HG02973 (cell line): Measurements from ENCODE around the gene CAVIN2.

Experiments used
- ATAC-seq: cut with Tn5 transposase; IDR thresholded peaks from one replicate; pipeline ENCODE4 v1.9.1; 2021; ENCODE audit warnings: moderate library complexity; ENCODE audit not compliant: unreplicated experiment

Gene CAVIN2

DNA sequence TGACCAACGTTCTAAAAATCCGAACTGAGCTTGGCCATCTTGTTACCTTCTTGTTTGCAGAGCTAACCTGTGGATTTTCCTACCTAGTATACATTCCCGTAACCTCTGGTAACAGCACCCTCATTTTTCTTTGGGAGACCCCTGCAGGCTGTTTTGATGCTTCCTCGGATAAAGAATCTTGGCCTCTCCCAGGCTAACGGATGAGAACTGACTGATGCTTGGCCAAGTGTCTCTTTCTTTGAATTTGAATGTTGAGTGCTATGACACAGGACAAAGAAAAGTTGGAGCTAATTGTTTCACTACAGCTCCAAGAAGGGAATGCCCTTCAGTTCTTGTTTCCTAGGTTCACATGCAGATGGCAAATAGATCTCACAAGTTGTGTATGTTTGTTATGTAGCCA, 19.3 kb upstream of the CAVIN2 start:
- no peak for ATAC-seq

DNA sequence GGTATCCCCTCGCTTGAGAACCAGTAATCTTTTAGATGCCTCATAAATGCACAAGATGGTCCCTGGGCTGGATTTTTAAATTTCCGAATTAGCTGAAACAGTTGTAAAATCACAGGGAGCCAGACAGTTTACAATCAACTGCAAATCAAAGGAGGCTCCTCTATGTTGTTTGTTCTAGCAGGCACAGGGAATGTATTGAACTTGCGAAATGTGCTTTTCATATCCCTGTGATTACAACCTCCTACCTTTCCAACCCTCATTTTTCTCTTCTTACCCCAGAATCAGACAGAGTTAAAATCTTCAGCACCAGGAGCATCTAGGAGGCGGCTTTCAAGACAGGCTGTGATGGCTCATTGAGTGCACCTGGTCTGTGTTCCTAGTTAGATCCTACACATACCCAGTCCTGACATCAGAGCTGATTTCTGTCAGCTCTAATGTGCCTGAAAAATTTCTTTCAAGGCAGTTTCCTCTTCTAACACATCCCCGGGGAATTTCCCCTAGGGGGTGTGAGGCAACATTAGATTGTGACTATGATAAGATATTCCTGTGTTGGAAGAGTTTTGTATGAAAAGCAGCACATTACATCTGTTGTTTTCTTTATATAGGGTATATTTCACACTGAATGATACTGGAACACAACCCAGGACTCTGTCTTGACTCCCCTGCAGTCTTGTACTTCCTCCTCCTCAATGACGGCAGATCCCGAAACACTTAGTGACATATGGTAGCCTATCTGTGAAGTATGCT, 17.9 kb upstream of the CAVIN2 start:
- ATAC-seq = no peak

DNA sequence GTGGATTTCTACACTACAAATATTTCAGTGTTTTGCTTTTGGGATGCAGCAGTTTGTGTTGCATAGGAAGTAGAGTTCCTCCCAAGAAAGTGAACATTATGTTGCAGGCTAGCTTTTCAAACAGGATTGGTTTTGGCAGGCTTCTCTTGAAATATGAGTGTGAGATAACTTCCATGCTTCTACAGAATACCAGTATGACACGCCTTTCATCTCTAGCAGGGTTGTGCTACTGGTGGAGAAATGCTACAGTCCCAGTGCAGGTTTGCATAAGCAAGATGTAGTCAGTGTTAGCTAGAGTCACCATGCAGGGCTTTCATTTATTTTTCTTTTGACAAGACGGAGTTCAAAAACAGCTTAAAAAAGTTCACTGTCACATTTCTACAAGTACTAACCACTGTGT, 17.1 kb upstream of the CAVIN2 start:
- no peak for ATAC-seq

DNA sequence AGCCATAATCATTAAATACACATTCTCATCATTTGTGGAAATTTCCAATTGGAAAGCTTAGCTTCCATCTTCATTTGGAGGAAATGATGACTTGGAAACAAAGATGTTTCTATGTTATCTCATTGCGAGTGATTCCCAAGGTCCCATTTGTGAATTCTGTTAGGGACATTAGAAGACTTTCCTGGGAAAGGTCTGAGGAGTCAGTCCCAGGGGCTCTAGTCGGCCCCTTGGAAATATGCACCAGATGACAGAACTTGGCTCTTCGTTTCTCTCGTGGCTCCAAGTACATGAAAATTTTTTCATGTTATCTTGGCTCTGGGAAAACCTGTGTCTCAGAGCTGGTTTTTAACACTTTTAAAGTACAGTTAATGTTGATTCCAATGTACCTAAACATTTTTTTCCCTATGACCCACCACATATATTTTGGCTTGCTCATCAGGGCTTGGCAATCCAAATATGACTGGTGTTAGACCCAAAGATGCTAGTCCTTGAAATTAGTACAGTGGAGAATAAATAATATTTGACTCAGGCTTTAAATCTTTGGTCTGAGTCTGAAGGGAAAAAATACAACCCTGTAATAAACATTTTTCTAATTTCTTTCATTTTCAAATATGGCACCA, 15.4 kb upstream of the CAVIN2 start:
- ATAC-seq = no peak

DNA sequence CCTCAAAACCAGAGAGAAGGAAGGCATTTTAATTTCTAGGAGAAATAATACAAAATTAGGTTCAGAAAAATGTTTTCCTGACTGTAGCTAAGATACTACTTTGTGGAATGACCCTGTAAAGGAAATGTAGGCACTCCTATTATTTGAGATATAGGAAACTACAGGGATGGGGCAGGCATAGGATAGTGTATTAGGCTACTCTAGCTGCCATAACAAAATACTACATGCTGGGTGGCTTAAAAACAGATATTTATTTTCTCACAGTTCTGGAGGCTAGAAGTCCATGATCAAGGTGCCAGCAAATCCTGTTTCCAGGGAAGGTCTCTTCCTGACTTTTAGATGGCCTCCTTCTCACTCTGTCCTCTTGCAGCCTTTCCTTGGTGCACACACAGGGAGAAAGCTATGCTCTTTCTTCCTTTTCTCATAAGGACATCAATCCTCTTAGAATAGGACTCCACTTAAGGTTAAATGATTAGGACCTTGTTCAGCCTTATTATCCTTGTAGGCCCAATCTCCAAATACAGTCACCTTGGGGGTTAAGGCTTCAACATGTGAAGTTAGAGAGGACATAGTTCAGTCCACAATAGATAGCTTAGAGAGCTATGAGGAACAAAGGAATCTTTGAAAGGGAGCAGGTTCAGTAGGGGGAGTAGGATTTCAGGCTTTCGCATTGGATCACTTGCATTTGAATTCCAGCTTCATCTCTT, 14.0 kb upstream of the CAVIN2 start:
- no peak for ATAC-seq

DNA sequence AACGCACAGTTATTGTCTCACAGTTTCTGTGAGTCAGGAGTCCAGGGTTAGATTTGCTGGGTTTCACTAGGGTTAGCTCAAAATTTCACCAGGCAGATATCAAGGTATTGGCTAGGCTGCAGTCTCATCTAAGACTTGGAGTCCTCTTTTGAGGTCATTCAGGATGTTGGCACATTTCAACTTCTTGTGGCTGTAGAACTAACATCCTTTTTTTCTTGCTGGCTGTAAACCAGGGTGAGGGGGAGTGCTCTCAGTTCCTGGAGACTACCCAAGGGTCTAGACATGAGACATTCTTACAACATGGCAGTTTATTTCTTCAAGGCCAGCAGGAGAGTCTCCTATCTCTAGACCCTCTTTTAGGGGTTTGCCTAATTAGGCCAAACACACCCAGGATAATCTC, 12.8 kb upstream of the CAVIN2 start:
- no peak for ATAC-seq

DNA sequence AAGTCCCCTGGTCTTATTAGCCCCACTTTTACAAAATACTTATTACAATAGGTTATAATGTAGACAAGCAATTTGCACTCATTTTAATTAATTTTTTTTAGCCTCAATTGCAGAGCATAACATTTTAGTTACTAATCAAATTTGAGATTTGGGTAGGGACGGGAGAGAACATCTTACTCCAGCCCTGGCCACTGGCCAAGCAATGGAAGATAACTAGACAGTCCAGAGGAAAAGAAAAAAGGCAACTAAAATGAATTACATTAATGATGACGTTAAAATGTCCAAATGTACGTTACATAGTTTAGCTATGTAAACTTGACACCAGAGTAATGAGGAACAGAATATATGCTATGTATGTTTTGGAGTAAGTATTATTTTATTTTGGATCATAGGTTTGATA, 11.0 kb upstream of the CAVIN2 start:
- ATAC-seq = no peak

DNA sequence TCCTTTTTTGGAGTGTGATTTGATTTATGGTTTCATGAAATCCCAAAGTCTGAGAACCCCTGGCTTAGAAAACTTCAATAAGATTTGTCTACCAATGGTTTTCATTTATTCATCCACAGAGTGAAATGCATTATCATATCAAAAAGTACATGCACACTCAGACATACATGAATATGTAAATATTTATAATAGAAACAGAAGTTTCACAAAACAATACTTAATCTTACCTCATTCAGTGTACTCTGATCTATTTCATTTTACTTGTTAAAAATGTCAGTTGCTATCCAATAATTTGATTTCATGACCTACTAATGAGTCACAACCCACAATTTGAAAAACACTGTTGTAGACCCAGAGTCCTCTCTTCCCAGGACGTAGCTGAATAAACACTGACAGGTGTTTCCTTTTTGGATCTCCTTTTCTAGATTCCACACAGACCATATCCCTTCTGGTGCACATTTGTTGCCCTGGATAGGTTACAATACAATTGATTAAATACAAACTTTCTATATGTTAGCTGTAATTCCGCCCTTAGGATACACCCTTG, 10.4 kb upstream of the CAVIN2 start:
- no peak for ATAC-seq

DNA sequence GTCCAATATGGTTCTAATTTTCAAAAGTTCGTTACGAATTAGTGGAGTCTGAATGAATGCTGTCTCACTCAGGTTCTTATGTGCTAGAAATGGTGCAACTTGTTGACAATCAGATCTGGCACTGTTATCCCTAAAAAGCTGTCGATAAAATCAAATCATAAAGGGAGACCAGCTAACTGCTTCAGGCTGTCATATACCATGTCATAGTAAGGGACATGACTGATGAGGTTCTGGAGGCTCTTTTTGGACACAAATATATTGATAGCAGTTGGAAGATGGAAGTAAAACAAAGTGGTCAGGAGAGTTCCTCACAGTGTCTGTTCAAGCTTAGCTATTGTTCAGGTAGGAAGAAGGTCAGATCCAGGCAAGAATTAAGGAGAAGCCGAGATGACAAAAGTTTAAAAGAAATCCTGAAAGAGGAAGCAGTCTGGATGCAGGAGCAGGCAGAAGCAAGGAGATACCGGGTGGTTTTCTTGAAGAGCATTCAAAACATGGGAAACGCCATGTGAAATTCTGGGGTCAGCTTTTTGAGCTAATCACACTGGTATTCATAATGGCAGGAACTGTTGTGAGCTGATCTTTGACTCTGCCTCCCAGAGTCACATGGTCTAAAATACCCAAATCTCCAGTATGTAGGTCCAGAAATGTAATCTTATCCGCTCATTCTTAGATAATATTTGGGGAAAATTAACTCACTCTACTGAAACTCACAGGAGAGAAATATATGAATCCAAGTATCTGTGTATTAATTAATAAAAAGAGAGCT, 9.4 kb upstream of the CAVIN2 start:
- no peak for ATAC-seq

DNA sequence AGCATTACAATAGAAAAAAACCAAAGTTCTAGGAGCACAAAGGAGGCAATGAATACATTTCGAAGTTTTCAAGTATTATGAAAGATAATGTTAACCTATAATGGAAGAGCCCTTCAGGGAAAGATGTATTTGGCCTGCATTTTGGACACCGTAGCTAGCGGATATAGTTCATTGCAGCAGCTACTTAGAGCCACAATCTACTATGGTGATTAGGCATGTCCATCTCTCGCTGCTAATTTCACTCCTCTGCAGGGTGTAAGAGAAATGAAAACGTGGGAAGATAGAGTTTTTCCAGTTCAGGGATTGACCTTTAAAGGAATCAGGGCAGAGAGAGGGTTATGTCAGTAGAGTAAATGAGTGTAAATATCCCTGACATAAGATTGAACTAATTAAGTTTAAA, 8.5 kb upstream of the CAVIN2 start:
- no peak for ATAC-seq

DNA sequence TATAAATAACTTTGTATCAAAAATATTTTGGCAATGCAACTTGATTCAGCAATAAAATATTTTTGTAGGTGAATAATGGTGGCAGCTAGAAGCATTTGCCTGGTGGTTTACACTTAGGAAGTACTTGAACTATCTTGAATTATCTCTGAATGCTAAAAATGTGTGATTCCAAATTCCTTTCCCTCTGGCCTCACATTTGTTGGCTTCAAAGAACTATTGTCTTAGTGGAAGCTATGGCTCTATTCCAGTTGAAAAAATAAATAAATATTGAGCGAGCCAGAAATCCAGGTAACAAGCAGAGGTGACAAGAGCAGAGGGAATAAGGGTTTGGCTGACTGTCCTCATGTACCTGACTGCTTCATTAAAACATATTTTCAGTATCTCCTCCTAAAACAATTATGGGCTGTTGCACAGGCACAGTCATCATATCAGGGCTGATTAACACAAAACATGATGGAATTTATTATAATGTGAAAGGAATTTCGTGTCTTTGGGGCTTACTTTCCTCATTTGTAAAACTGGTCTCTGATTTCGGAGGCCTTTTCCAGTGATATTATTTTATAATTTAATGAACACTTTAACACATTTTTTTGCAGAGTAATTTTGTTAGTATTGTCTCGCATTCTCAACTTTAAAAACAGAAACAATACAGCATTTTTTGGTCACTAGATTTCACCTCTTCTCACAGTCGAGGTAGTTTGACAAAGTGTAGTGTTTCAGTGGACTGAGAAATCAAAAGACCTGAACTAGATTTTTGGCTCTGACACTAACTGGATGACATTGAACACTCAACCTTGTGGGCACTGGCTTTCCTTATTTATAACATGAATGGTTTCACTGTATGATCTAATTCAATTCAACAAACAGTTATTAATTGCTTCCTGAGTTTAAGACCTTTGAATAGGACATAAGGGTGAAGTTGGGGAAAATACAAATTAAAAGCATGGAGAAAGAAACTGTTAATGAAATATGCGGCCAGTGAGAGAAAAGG, 7.8 kb upstream of the CAVIN2 start:
- ATAC-seq = no peak

DNA sequence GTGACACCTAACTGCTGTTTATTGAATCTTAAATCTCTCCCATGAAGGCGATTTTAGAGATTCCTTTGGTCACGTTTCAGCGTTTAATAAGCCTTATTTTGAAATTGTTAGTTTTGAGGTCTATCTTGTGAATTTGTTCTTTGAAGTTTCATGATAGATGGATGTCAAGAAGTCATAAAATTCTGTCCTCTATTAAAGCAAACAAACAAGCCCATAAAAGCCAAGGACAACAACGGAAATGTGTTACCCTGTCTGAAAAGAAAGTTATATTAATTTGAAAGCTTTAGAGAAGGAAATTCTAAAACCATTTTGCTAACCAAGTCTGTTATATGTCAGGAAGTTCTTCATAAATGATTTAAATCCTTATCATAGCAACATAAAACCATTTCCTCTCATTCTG, 7.0 kb upstream of the CAVIN2 start:
- ATAC-seq = no peak

DNA sequence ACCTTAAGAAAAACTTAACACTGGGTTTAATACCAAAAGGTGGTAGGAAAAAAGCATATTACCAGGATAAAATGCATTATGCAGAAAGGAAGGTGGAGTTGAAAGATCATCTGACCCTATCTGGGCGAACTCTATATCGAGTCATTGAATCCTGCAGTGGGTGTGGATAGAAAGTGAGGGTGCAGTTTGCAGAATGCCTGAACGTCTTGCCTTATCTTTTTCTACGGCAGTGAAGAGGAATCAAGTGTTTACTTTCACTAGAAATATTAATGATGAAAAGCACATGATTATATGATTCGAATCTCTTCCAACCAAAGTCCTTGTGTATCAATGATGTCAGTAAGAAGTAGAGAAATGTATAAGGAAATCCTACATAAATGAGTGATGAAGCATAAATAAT, 4.3 kb upstream of the CAVIN2 start:
- ATAC-seq = no peak

DNA sequence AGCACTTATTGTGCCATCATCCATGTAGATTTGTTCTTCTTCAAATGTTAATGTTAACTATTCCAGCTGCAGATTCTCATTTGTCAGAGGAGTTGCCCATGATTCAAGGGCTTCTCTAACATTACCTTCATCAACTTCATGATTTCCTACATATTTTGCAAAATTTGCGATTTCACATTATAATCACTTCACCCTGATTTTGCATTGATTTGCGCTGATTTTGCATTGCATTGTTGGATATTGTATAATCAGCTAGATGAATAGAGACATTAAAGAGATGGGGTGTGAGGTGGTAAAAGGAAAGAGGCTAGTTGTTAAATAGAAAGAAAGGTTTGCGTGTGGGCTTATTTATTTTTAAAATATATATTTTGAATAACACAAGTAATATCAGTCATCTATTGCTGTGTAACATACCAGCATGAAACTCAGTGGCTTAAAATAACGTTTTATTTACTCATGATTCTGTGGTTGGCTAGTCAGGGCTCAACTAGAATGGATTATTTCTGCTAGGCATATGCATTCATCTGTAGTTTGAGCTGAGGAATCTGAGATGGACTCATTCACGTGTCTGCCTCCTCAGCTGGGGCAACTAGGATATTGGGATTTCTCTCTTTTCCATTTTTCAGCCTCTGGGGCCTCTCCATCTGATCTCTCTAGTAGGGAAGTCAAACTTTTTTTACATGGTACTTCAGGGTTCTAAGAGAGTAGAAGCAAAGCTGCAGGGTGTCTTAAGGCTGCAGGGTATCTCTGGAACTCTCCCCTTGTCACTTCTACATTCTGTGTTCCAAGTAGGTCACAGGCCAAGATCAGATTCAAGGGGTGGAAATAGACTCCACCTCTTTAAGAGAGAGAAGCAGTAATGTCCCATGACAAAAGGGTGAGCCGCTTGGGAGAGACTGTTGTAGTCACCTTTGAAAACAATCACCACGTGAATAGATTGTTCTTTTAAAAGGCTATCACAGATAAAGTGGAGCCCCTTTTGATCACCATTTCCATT, 2.2 kb upstream of the CAVIN2 start:
- ATAC-seq = no peak

DNA sequence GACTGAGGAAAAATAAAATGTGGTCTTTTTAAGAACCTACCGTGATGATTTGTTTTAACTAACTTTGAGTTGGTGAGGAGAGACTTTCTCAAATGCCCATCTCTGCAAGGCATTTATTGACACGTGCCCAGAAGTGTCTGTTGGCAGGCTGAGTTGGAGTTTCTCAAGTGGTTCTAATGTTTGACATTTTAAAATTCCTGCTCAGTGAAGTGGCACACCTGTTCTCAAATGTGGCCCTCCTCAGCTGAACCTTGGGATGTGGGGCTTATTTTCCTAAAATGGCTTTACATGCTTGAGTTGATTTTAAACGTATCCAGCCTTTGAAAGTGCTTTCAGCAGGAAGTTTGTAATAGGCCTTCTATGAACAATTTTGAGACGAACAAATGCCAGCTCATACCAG, 876 bp upstream of the CAVIN2 start:
- no peak for ATAC-seq

DNA sequence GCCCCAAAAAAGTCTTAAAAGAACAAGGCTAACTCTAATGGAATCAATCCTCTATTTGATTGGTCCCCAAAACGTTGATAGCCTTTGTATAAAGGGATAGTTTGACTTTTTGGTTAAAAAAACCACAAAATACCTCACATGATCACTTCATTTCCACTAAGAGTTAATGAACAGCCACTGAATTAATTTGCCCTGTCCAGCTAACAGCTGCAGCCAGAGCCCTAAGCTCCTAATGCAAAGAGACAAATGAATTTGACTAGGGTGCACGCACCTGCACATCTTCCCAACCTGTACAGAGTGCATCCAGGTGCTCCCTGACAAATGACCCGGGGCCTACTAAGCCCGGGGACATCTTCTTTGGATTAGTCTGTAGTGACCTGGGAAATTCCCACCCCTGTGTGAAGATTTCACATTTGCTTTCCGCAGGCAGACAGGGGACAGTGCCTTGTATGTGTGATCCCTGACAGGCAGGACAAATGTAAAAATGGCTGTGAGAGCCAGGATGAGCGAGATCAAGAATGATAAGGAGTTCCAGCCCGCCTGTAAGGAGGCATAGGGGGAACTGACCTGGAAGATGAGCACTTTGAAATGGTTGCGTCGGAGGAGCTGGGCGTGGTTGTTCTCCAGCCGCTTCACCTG, 893 bp downstream of the CAVIN2 start:
- ATAC-seq = no peak

DNA sequence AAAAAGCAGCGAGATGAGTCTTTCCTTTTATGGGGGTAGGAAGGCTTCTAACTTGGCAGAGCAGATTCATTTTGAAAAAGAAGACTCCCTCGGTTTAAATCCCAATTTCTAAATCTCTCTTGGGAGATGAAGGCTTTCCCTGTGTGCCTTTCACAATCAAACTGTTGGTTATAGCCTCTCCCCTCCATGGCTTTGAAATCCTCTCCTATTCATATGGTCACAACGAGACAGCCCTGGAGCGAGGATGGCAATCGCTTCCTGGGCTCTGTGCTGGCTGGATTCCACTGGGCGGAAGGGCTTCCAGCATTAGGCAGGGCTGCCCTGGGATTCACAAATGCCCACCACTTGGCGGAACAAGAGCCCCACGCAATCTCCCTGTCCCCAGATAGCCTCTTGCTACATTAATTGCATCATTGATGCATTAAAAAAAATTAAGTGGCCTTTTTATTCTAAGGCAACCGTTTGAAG, 1.6 kb downstream of the CAVIN2 start:
- no peak for ATAC-seq

DNA sequence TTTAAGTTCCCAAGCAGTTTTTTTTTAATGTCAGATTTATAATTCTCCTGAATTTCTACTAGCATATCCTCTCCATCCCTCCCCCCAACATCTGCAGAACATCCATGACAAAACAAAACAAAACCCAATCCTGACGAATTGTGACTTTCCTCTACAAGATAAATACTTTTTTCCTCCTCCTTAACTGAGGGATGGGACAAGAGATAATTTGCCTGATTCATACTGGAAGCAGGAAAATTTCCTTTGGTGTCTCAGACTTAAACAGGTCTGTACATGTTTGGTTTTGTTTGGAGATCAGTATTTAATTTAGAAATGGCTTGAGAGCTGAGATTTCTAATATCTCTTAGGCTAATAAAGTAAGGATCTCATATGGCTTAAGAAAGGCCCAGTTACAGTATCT, 2.2 kb downstream of the CAVIN2 start:
- ATAC-seq = no peak
